ENCODE measurements around the gene EIF4E3.

Gene EIF4E3

GRCh38 chr3:71689291-71689690 is 35.9 kb downstream of the EIF4E3 start:
- DNase-seq (ENCODE audit: low read depth in 2 of 2) = no peak

DNA sequence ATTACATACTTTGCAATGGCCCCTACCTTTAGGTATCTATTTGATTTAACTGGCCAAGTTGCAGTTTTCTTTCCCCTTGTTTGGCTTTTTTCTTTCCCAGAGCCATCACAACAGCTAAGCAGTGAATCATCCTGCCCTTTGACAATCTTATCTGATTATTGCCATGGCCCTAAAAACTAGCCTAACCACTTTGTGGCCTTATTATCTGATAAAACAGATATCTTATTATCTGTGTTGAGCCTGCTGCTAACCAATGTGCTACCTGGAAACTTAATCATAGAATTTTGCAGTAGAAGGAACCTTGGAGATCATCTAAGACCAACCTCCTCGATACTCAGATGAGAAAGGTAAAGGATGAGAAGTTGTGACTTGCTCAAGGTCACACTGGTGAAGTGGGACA is 37.1 kb downstream of the EIF4E3 start:
- DNase-seq (ENCODE audit: low read depth in 2 of 2) = no peak

DNA sequence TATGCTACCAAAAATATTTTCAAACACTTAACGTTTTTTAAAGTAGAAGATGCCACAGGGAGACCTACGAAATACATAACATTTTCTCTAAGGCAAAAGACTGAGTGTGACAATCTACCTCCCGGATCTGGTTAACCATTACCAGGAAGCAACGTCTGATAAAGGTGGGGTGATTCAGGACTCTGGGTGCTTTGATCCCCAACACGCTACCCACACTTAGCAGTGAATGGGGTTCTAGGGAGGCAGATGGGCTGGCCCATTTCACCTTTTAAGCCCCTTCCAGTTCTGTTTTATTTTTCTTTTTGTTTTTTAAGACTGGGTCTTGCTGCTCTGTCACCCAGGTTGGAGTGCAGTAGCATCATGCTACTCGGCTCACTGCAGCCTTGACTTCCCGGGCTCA is 39.5 kb downstream of the EIF4E3 start:
- DNase-seq (ENCODE audit: low read depth in 2 of 2) = no peak

DNA sequence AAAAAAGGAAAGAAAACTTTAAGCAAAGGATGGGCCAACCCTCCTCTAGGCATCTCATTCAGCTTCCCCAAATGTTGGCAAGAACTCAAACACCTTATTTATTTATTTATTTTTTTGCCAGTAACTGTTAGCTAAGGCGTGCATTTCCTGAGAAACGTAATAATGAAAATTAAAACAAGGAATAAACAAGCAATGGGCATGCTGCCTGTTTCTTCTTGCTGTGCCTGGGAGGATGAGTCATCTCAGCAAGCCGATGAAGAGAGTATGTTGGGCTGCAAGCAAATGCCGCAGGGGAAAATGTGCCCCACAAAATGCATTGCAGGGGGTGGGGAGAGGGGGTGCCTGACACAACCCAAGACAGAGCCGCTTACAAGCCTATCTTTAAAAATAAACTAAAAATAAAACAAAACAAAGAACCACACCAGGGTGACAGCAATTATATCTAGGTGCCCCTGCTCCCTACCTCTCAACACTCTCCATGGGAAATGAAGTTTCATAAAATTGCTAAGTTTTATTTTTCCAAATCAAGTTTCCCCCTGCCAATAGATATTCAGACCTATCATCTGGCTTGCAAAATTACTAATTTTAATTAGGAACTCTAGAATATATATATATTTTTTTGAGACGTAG is 40.3 kb downstream of the EIF4E3 start:
- no peak for DNase-seq (ENCODE audit: low read depth in 2 of 2)

DNA sequence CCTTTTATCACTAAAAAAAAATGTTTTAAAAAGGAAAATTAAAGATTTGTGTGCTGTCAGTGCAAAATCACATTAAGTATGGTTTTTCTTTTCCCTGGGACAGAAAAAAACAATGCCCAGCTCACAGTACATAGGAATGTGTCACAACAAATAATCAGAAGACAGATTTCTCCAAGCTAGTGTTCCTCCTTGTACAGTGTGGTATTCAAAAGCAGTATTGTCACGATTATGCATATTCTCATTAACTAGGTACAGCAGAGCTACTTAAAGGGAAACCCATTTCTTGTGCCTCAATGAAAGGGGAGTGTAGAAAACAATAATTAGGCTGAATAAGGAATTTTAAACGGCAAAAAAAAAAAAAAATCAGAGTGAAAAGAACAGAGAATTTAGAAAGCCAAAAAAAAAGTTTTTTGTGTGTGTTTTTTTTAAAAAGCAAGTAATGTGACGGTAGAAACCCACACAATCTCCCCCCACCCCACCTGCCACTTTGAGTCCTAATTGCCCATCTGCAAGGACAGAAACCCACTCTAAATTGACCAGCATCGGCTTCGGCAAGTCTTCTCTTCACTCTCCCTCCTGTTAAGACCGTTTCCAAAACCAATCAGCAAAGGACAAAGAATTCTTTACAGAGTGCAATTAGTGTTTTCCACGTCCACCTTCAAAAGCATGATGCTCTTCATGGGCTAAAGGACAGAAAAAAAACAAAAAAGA is 41.0 kb downstream of the EIF4E3 start:
- no peak for DNase-seq (ENCODE audit: low read depth in 2 of 2)

DNA sequence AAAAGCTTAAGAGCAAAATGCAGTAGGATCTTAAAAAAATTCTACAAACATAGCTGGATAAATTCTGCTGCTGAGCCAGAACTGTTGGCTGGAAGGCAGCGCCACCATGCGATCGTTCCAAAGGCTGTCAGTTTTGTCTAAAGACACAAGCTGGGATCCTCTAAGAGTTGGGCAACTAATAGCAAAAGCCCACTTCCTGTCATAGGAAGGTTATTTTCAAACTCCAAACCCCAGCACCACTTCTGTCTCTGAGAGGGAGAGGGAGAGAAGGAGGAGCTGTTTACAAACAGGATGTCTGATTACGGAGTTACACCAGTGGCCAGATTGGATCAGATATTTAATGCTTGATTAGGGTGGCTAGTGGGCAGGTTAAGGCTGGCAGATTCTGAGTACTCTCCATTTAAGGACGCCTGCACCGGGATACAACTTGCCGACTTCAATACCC is 44.0 kb downstream of the EIF4E3 start:
- no peak for DNase-seq (ENCODE audit: low read depth in 2 of 2)

- DNase-seq (ENCODE audit: low read depth in 2 of 2) = no peak
These were observed 44.6 kb downstream of the EIF4E3 start for GRCh38 chr3:71680603-71681002.

- DNase-seq (ENCODE audit: low read depth in 2 of 2) = no peak
These were observed 48.3 kb downstream of the EIF4E3 start for GRCh38 chr3:71676931-71677330.

- no peak for DNase-seq (ENCODE audit: low read depth in 2 of 2)
These were observed 51.7 kb downstream of the EIF4E3 start for GRCh38 chr3:71673486-71673885.

DNA sequence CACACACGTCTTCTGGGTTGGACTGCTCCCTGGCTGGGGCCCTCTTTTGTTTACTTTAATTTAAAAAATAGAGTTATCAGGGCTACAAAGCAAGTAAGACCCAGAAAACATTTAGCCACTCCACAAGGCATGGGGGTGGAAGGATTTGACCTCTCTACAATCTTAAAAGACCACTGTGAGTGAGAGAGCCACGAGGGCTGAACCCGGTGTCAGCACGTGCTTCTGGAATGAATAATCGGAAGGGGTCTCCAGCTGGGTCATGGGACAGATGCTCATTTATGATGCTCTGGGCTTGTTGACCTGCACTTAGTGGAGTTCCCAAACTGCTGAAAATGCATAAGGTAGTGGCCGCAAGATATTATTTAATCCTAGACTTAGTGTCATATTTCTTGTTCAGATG is 52.4 kb downstream of the EIF4E3 start:
- DNase-seq (ENCODE audit: low read depth in 2 of 2) = no peak

GRCh38 chr3:71672340-71672739 is 52.9 kb downstream of the EIF4E3 start:
- DNase-seq (ENCODE audit: low read depth in 2 of 2) = no peak

- DNase-seq (ENCODE audit: low read depth in 2 of 2) = no peak
These were observed 53.9 kb downstream of the EIF4E3 start for GRCh38 chr3:71671216-71671845.

DNA sequence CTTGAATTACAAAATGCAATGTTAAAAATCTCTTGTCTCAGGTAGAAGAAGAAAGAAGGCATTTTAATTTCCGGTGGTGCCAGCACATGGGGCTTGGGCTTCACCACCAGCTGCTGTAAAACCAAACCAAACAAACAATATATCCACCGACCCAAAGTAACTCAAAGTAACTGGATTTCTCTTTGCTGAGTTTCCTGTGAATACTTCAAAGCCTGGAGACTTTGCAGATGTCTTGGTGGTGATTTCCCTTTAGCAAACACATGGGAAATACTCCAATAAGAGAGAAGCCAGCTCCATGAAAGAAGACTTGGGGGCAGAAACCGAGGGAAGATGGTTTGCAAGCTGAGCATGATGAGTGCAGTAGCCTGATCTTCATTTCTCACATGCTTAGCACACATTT is 62.6 kb downstream of the EIF4E3 start:
- DNase-seq (ENCODE audit: low read depth in 2 of 2) = no peak

DNA sequence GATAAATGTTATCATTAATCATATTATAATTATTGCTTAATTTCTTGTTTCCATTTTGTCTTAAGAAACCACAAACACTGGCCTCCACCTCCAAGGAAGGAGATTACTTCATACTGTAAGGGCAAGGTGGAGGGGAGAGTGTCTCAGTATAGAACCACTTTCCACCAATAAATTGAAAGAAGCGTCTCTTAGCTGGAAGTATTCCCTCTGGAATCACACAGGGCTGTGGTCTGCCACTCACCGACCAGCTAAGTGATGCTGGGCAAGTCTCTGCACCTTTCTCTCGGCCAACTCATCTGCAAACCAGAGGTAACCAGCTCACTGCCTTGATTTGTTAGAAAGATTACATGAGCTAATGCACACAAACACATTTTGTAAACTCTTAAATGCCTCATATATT is 63.1 kb downstream of the EIF4E3 start:
- DNase-seq (ENCODE audit: low read depth in 2 of 2) = no peak

- no peak for DNase-seq (ENCODE audit: low read depth in 2 of 2)
These were observed 65.2 kb downstream of the EIF4E3 start for GRCh38 chr3:71659864-71660591.

DNA sequence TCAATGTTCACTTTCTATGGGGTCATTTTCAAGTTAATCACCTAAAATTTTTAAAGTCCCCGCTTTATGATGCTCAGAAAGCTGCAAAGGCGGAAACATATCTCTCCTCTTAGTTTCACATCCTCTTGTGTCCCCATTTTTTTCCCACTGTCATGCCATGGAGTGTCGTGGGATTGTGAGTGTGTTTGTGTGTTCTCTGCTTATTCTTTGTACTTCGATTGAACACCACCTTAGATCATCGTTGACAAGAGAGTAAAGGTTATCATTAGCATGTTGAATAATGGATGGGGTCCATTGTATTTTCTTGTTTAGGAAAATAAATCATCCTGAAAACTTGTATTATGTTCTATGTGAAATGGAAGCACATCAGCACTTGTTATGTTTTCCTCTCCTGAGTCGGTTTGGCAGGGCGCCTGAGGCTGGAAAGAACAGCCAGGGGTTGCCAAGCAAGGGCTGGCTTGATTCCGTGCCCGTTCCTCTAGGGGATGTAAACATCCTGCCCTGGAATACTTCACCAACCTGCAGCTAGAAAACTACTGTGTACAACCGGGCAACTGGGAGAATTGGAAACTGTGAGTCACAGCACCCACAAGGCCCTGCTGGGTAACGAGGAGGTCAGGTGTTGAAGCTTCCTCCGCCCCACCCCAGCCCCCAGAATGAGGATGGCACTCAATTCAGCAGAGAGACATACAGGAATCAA is 67.2 kb downstream of the EIF4E3 start:
- no peak for DNase-seq (ENCODE audit: low read depth in 2 of 2)

DNA sequence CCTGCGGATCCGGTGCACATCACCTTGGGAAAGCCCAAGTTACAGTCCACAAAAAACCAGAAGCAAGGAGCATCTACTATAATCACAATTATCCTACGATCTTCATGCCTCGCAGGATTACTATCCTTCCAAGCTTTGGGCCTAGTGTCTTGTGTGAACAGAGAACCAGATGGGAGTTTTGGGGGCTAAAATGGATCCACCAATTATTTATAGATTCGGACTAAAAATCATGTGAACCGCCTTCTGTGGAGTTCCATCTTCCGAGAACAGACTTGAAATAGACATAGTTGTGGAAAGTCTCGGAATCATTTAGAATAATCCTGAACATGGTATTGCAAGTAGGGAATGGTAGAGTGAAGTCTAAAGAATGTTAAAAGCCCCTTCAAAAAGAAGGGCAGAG is 70.1 kb downstream of the EIF4E3 start:
- DNase-seq (ENCODE audit: low read depth in 2 of 2) = no peak

DNA sequence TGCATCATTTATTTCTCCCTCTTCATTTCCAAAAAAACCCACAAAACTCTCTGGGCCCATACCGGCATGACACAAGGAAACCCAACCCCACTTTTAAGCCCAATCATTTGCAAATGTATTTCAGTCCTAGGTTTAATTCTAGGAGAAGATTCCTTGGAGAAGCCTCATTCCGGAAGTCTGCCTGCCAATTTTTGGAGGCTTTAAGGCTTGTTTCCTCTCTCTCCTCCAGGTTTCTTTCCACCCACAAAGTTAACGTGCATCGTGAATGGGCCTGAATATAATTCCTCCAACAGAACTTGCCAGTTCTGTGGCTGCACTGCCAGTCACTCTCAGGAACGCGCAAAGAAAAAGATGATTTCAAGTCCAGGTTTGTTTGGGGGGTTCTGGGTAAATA is 71.8 kb downstream of the EIF4E3 start:
- no peak for DNase-seq (ENCODE audit: low read depth in 2 of 2)

- no peak for DNase-seq (ENCODE audit: low read depth in 2 of 2)
These were observed 72.3 kb downstream of the EIF4E3 start for GRCh38 chr3:71652781-71653413.

- no peak for DNase-seq (ENCODE audit: low read depth in 2 of 2)
These were observed 73.6 kb downstream of the EIF4E3 start for GRCh38 chr3:71651625-71652024.

- DNase-seq (ENCODE audit: low read depth in 2 of 2) = no peak
These were observed 74.8 kb downstream of the EIF4E3 start for GRCh38 chr3:71650372-71650771.

Measured in activated CD8-positive, alpha-beta memory T cell treated with anti-CD3 and anti-CD28 coated beads for 4 hours (primary cell).